ENCODE results near the gene RHBDF2.

GRCh38 chr17:76546556-76547182 is 45.4 kb upstream of the RHBDF2 start:
- no peak for TF ChIP-seq TAF1 (IDR thresholded peaks at IDR 0.05; ENCODE audit: borderline replicate concordance, insufficient read depth, low read length)
- no peak for TF ChIP-seq POLR2AphosphoS5 (IDR thresholded peaks at IDR 0.05; ENCODE audit: low read depth, low read length)
- TF ChIP-seq FOXP2 (optimal IDR thresholded peaks at IDR 0.05; ENCODE audit: borderline replicate concordance, extremely low read depth, extremely low read length, insufficient read depth): no peak
